ENCODE data around the gene MIDN. TPM values are rescaled to one million over a fixed set of nuclear protein-coding genes. Genes with fewer than 3 reads are reported as not detected.

MIDN gene
- total RNA-seq, 4 donors from 2014 or later: 89.0 to 153 (median 105) TPM

- peak in 1 of 2 donors; percentile 88 for DNase-seq (ENCODE audit: low spot score in 2 of 2)
- Histone ChIP-seq H3K4me1 (peaks cover 94% of the 10 kb centered on the region), H3K27me3 (no peaks in the 10 kb centered on the region), H3K9me3 (no peaks in the 10 kb centered on the region), H3K4me3 (peak overlapping the region; percentile 59), H3K27ac (peak overlapping the region; percentile 92), H3K36me3 (peaks cover 12% of the 10 kb centered on the region)
- 18% methylated on average over 15 of the region's 28 CpGs for WGBS
- TF ChIP-seq CTCF (IDR thresholded peaks at IDR 0.05) (no peak), POLR2AphosphoS5 (IDR thresholded peaks at IDR 0.05) (peak in 1 of 3 donors; percentile 25), EP300 (IDR thresholded peaks at IDR 0.05) (no peak), POLR2A (IDR thresholded peaks at IDR 0.05) (no peak)
Measured at GRCh38 chr19:1261798-1262622, 13.6 kb downstream of the MIDN start.

- H3K36me3 ChIP-seq: peaks cover 6% of the 10 kb centered on the region
- TF ChIP-seq EP300 (IDR thresholded peaks at IDR 0.05): no peak
- no peak for TF ChIP-seq CTCF (IDR thresholded peaks at IDR 0.05)
- no peak for TF ChIP-seq POLR2A (IDR thresholded peaks at IDR 0.05)
- TF ChIP-seq POLR2AphosphoS5 (IDR thresholded peaks at IDR 0.05): no peak
- no peaks in the 10 kb centered on the region for H3K9me3 ChIP-seq
- WGBS: 26% methylated on average over 13 of the region's 21 CpGs
- peaks cover 94% of the 10 kb centered on the region for H3K4me1 ChIP-seq
- H3K27ac ChIP-seq: peak overlapping the region; percentile 92
- DNase-seq (ENCODE audit: low spot score in 2 of 2): no peak
- peak overlapping the region; percentile 59 for H3K4me3 ChIP-seq
- no peaks in the 10 kb centered on the region for H3K27me3 ChIP-seq
Measured at GRCh38 chr19:1262623-1263123, 14.3 kb downstream of the MIDN start.

GRCh38 chr19:1263188-1263587, 14.8 kb downstream of the MIDN start:
- TF ChIP-seq POLR2A (IDR thresholded peaks at IDR 0.05) (no peak), EP300 (IDR thresholded peaks at IDR 0.05) (no peak), POLR2AphosphoS5 (IDR thresholded peaks at IDR 0.05) (no peak)
- no peaks in the 10 kb centered on the region for H3K9me3 ChIP-seq
- H3K27ac ChIP-seq: peak overlapping the region; percentile 92
- H3K27me3 ChIP-seq: no peaks in the 10 kb centered on the region
- WGBS: 52% methylated on average over 4 of the region's 5 CpGs
- DNase-seq (ENCODE audit: low spot score in 2 of 2): no peak
- H3K36me3 ChIP-seq: peaks cover under 1% of the 10 kb centered on the region
- no peak overlapping the region for H3K4me3 ChIP-seq
- peaks cover 94% of the 10 kb centered on the region for H3K4me1 ChIP-seq

GRCh38 chr19:1264801-1265614, 16.6 kb downstream of the MIDN start:
- H3K4me1 ChIP-seq: peaks cover 88% of the 10 kb centered on the region
- TF ChIP-seq CTCF (IDR thresholded peaks at IDR 0.05): no peak
- peak; percentile 30 to 74 (median 45) for TF ChIP-seq POLR2AphosphoS5 (IDR thresholded peaks at IDR 0.05)
- TF ChIP-seq POLR2A (IDR thresholded peaks at IDR 0.05): no peak
- no peak for TF ChIP-seq EP300 (IDR thresholded peaks at IDR 0.05)
- H3K36me3 ChIP-seq: no peaks in the 10 kb centered on the region
- WGBS: no CpG with 5 or more reads among the region's 26 CpGs
- H3K27me3 ChIP-seq: no peaks in the 10 kb centered on the region
- H3K27ac ChIP-seq: peak overlapping the region; percentile 92
- peak in 1 of 2 donors; percentile 90 for DNase-seq (ENCODE audit: low spot score in 2 of 2)
- no peaks in the 10 kb centered on the region for H3K9me3 ChIP-seq
- peak overlapping the region; percentile 56 for H3K4me3 ChIP-seq

GRCh38 chr19:1265615-1266128, 17.3 kb downstream of the MIDN start:
- Histone ChIP-seq H3K4me3 (peak overlapping the region; percentile 56), H3K4me1 (peaks cover 88% of the 10 kb centered on the region), H3K36me3 (no peaks in the 10 kb centered on the region), H3K9me3 (no peaks in the 10 kb centered on the region), H3K27ac (peak overlapping the region; percentile 92), H3K27me3 (no peaks in the 10 kb centered on the region)
- peak; percentile 95 for DNase-seq (ENCODE audit: low spot score in 2 of 2)
- no CpG with 5 or more reads among the region's 28 CpGs for WGBS
- no peak for TF ChIP-seq POLR2A (IDR thresholded peaks at IDR 0.05)
- no peak for TF ChIP-seq EP300 (IDR thresholded peaks at IDR 0.05)
- no peak for TF ChIP-seq POLR2AphosphoS5 (IDR thresholded peaks at IDR 0.05)
- no peak for TF ChIP-seq CTCF (IDR thresholded peaks at IDR 0.05)

Measured in suprapubic skin (tissue), 4 donors.